Measurements from ENCODE around the gene ZIC5. TPM values are rescaled to one million over a fixed set of nuclear protein-coding genes. Genes with fewer than 3 reads are reported as not detected.

Gene ZIC5
- total RNA-seq, 6 experiments from 2014 or later = not detected

- Mint-ChIP-seq H3K27ac (no peak overlapping the region), H3K36me3 (ENCODE audit: low read depth) (no peaks in the 10 kb centered on the region; the same call in 1 of the 2 replicates), H3K9me3 (no peaks in the 10 kb centered on the region; the same call in 1 of the 2 replicates), H3K27me3 (ENCODE audit: insufficient read depth) (peaks cover 81% of the 10 kb centered on the region), H3K4me1 (ENCODE audit: low read depth) (peaks cover 6% of the 10 kb centered on the region), H3K4me3 (no peak overlapping the region)
- no peak for DNase-seq
- no peak for TF ChIP-seq CTCF (IDR thresholded peaks at IDR 0.05)
Measured at GRCh38 chr13:99975626-99976025, 4.1 kb upstream of the ZIC5 start.

- Mint-ChIP-seq H3K4me3 (no peak overlapping the region), H3K36me3 (ENCODE audit: low read depth) (no peaks in the 10 kb centered on the region; the same call in 1 of the 2 replicates), H3K9me3 (no peaks in the 10 kb centered on the region; the same call in 1 of the 2 replicates), H3K27ac (no peak overlapping the region), H3K27me3 (ENCODE audit: insufficient read depth) (peaks cover 81% of the 10 kb centered on the region), H3K4me1 (ENCODE audit: low read depth) (peaks cover 6% of the 10 kb centered on the region)
- no peak for DNase-seq
- no peak for TF ChIP-seq CTCF (IDR thresholded peaks at IDR 0.05)
Measured at GRCh38 chr13:99974939-99975561, 3.5 kb upstream of the ZIC5 start.

GRCh38 chr13:99974296-99974938 is 2.9 kb upstream of the ZIC5 start:
- peaks cover under 1% of the 10 kb centered on the region; the same call in 1 of the 2 replicates for H3K36me3 Mint-ChIP-seq (ENCODE audit: low read depth)
- peaks cover 6% of the 10 kb centered on the region for H3K4me1 Mint-ChIP-seq (ENCODE audit: low read depth)
- peaks cover 82% of the 10 kb centered on the region for H3K27me3 Mint-ChIP-seq (ENCODE audit: insufficient read depth)
- no peak for TF ChIP-seq CTCF (IDR thresholded peaks at IDR 0.05)
- H3K9me3 Mint-ChIP-seq = peaks cover under 1% of the 10 kb centered on the region; the same call in 1 of the 2 replicates
- no peak overlapping the region for H3K4me3 Mint-ChIP-seq
- H3K27ac Mint-ChIP-seq = no peak overlapping the region
- no peak for DNase-seq

GRCh38 chr13:99973808-99974185 is 2.2 kb upstream of the ZIC5 start:
- H3K36me3 Mint-ChIP-seq (ENCODE audit: low read depth) = peaks cover 4% of the 10 kb centered on the region; the same call in 1 of the 2 replicates
- TF ChIP-seq CTCF (IDR thresholded peaks at IDR 0.05) = no peak
- H3K4me3 Mint-ChIP-seq = no peak overlapping the region
- no peak overlapping the region for H3K27ac Mint-ChIP-seq
- peaks cover 5% of the 10 kb centered on the region for H3K9me3 Mint-ChIP-seq
- peaks cover 82% of the 10 kb centered on the region for H3K27me3 Mint-ChIP-seq (ENCODE audit: insufficient read depth)
- no peak for DNase-seq
- peaks cover 3% of the 10 kb centered on the region for H3K4me1 Mint-ChIP-seq (ENCODE audit: low read depth)

- Mint-ChIP-seq H3K36me3 (ENCODE audit: low read depth) (peaks cover 4% of the 10 kb centered on the region; the same call in 1 of the 2 replicates), H3K4me3 (no peak overlapping the region), H3K9me3 (peaks cover 5% of the 10 kb centered on the region), H3K27ac (no peak overlapping the region), H3K27me3 (ENCODE audit: insufficient read depth) (peaks cover 78% of the 10 kb centered on the region), H3K4me1 (ENCODE audit: low read depth) (no peaks in the 10 kb centered on the region)
- DNase-seq = no peak
- no peak for TF ChIP-seq CTCF (IDR thresholded peaks at IDR 0.05)
Measured at GRCh38 chr13:99973163-99973807, 1.7 kb upstream of the ZIC5 start.
